GM08714 (cell line): ENCODE data around the gene DPYSL3.

Source experiments
- H3K4me3 ChIP-seq: fragments of 200-500 bp; sonication (Bioruptor generic); 2 replicates; pipeline ENCODE4 v1.5.1; 2014; ENCODE audit warnings: mild to moderate bottlenecking, low read length, inconsistent platforms
- ZNF274 ChIP-seq: IDR thresholded peaks from 2 replicates; pipeline ENCODE4 v1.6.1; 2012; ENCODE audit warnings: mild to moderate bottlenecking, low read depth, low read length

The DPYSL3 gene

DNA sequence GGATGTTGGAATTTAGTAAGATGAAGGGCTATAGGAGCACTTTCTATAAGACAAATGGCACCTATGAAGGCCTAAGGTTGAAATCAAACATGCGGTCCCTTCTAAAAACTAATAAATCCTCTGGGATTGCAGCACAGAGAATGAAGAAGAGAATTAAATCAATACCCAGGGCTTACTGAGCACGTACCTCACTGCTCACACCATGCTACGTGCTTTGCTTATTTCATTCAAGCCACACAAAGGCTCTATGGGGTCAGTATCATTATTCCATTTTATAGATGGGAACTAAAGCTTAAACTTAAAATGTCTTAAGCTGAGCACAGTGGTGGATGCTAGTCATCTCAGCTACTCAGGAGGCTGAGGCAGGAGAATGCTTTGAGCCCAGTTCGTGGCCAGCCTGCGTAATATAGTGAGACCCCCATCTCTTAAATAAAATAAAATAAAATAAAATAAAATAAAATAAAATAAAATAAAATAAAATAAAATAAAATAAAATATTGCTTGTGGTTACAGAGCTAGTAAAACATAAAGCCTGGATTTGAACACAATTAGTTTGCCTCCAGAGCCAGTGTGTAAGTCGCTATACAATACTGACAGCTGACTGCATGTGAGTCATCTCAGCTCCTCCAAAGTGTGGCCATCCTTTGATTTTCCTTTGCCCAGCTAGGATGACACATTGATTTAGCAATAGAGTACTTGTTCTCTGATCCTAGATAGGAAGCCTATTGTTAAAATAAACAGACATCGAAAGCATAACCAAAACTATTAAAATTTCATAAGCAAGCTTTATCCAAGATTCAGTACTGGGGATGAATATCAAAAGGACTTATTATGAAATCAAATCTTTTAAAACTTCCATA lies 20.9 kb upstream of the DPYSL3 start:
- no peak overlapping the region for H3K4me3 ChIP-seq

DNA sequence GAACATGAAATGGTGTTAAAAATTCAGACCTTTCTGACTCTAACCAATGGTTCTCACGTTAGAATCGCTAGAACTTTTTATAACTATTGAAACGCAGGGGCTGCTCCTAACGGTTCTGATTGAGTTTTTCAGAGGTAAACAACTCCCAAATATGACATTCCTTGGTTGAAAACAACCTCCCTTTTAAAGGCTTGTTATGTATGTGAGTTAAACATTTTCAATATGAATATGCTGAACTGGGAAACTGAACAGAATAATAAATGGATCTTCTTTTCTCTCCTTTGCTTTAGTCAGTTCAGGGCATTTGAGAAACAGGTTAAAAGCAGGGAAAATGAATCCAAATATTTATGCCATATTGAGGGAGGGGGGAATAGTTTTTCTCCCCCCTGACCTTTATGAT lies 13.2 kb upstream of the DPYSL3 start:
- TF ChIP-seq ZNF274: no peak
- H3K4me3 ChIP-seq: no peak overlapping the region

More for the DNA sequence above, 20.9 kb upstream of the DPYSL3 start:
- no peak for TF ChIP-seq ZNF274

DNA sequence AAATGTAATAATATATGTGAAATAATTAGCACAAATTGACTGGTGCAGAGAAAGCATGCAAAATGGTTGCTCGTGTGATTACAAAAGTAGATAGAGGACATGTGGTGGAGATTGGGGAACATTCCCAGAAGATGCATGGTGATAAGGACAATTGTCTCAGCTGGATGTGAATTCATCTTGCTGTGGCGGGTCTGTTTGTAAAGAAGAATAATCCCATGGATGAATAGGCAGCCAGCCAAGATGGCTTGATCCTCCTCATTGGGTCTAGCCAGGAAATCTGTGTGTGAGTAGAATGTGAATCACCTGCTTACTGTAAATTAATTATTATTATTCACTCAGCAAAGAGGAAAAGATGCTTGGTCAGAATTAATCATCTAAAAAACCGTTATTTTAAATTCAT lies 12.6 kb upstream of the DPYSL3 start:
- no peak for TF ChIP-seq ZNF274
- no peak overlapping the region for H3K4me3 ChIP-seq

DNA sequence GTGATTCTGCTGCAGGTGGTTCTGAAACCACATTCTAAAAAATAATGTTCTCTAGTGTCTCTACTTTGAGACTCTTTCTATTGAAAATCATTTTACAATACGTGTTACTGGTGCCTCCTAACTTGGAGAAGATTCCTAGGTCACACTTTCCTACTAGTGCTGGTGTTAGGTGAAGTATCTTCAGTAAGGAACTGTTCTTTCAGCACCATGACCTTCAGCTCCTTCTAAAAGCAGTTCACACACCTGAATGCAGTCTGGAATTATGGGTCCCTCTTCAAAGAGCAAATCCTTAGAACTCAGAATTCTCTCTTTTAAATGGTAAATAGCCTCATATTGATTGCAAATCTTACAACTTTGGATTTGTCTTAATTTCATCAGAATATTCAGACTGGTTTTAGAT lies 10.6 kb upstream of the DPYSL3 start:
- no peak for TF ChIP-seq ZNF274
- no peak overlapping the region for H3K4me3 ChIP-seq

DNA sequence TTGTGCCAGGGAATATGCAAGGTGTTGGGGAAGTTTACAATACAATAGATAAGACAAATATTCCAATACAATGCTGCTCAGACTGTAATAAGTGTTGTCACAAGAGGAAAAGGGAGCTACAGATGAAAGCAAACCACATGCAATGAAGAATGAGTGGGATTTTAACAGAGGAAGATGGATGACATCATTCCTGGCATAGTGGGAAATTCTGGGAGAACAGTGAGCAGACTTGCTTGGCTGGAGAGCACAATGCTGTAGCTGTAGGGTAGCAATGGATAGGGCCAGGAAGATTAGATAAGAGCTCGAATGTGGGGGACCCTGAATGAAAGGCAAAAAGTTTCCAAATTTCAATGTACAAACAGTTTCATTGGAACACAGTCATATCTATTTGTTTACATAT lies 9.5 kb upstream of the DPYSL3 start:
- no peak for TF ChIP-seq ZNF274
- no peak overlapping the region for H3K4me3 ChIP-seq

DNA sequence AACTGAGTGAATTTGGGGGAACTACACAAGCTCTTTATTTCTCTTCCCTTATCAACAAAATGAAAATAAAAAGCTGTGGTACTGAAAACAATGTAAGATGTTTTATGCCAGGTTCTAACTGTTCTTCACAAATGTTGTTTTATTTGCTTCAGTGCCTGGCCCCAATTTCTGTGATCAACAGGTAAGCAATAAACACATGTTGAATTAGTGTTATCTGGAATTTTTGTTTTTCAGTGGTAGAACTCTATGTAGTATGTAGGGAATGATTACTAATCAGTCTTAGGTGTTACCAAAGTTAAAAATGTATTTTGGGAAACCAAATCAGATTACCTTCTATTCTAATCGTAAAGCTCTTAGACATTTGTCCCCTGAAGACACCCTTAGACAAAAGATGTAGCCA lies 7.5 kb upstream of the DPYSL3 start:
- no peak overlapping the region for H3K4me3 ChIP-seq
- TF ChIP-seq ZNF274: no peak

DNA sequence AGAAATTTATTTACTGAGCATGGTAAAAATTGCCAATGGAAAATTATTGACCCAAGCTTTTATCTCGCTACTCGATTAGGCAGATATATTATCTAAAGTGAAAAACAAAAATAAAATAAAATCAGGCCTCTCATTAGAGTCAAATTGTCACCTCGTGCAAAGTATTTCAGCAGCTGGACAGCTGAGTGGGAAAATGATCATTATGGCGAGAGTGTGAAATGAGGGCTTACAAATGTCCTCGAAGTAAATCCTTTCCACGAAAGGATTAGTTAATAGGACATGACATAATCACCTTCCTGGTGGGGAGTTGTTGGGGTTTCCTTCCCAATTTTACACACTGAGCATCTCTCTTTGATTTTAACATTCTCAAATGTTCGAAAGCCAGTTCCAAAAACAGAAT lies 5.4 kb upstream of the DPYSL3 start:
- H3K4me3 ChIP-seq: no peak overlapping the region
- no peak for TF ChIP-seq ZNF274

DNA sequence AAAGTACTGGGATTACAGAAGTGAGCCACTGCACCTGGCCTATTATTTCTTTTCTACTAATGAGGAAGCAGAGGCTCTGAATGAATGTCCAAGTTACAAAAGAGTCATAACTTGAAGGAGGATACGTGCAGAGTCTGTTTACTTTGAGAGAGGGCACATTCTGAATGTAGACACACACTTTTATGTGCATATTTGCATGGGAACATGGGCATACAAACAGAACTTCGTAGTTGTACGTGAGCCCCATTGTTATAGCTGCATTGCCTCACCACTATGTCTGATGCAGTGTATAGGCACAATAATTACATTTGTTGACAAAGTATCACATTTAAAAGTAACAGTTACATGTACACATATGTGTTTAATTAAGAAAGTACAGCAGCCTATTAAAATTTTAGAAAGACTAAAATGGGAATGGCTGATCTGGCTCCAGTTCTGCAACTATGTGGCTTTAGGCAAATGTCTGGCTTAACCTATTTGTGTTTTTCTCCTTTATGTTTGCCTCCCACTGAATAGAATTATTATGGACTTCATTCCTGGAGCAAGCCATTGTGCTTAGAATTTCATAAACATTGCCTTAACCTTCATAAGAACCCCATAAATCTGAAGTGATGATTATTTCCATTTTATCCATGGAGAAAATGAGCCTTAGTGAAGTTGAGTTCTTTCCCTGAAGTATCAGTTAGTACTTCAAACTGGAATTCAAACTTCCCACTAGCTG lies 3.0 kb upstream of the DPYSL3 start:
- H3K4me3 ChIP-seq: no peak overlapping the region
- no peak for TF ChIP-seq ZNF274

DNA sequence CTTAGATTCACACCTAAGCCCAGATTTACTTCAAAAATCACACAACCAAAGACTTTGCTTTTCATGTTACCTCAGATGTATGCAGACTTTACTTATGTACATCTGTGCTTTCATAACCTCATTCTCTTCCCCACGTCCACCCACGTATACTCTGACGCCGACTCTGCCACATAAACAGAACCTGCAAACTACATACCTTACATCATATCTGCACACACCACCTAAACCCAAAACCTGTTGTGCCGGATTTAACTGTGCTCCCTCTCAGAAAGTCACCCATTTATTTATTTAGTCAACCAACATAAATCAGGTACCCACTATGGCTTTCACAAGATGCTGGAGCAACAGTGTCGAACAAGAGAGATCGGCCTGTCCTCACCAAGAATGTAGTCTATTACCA lies 1.0 kb upstream of the DPYSL3 start:
- no peak overlapping the region for H3K4me3 ChIP-seq
- no peak for TF ChIP-seq ZNF274

DNA sequence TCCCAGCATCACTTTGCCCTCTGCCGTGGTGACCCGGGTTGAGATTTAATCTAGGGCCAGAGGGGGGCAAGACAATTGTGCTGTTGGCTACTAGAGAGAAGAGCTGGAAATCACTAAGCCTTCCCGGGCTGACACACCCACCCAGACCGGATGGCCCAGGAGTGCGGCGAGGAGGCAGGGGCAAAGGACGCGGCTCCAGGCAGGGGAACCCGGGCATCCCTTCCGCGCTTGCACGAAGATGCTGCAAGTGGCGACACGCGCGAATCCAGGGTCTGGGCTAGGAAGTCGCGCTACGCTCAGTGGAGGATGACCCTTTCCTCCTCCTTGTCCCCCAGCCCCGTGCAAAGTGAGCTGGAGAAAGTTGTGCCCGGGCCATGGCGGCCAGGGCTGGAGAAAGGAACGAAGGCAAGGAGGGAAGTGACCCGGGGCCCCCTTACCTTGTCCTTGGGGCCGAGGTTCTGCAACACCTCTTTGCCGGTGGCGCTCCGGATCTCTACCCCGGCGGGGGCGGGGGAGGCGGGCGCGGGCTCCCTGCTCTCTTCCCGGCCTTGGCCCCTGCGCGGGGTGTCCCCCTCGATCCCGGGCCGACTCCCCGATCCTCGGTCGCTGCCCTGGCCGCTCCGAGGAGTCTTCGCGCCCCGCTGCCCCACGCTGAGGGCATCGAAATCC lies 693 bp downstream of the DPYSL3 start:
- H3K4me3 ChIP-seq: peak overlapping the region; percentile 35
- no peak for TF ChIP-seq ZNF274

DNA sequence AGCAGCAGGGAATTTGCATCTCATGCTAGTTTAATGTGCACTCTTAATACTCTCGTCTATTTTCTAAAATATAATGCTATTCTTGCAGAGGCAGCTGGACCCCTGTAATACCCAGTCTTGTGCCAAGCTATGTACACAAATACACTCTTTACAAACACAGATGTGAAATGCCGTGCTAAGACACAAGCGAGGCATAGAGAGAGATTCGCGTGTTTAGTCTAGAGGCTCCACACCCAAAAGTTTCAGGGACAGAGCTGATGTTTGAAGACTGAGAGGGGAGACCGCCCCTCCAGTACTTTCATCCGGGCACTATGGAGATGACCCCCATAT lies 1.2 kb downstream of the DPYSL3 start:
- no peak for TF ChIP-seq ZNF274
- H3K4me3 ChIP-seq: no peak overlapping the region; the same call in 1 of the 2 replicates

DNA sequence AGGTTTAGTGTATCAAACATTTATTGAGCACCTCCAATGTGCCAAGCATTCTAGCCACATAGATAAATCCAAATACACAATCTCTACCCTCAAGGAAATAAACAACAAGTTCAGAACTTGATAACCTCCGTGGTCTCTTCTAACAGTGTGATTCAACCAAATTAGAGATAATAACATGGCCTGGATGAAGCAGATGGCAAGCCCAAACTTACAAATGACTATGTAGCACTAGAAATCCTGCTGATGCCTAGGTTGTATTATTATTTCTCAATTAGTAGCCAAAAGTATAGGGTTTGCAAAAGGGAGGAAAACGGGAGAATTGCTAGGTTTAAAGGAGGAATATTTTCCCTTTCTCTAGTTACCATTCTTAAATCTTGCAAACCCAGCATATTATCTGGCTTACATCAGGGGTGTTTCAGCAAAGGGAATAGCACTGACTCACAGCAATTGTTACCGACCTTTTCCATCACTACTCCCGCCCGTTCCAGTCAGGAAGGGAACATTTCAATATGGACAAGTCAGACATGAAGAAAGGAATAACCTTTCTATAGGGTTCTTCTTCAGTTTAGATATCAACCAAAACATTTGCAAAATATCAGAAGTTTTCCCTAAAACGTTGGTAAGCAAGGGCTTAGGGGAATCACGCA lies 2.3 kb downstream of the DPYSL3 start:
- H3K4me3 ChIP-seq: no peak overlapping the region
- no peak for TF ChIP-seq ZNF274

DNA sequence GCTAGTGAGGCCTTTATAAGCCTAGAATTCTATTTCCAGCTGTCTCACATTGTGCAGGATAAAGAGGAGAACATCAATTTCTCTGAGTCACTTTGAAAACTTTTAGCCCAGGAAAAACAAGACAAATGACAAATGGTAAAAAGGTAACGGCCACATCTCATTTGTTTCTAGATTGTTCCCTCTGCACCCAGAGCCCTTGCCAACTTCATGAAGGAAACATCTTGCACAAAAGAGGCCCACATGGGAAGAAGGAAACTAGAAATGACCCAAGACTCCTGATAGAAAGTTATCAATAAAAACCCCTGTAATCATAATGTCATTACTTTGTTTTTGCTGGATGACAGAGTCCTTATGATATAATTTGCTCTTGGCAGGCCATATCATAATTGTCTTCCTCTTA lies 5.3 kb downstream of the DPYSL3 start:
- no peak overlapping the region for H3K4me3 ChIP-seq
- TF ChIP-seq ZNF274: no peak

DNA sequence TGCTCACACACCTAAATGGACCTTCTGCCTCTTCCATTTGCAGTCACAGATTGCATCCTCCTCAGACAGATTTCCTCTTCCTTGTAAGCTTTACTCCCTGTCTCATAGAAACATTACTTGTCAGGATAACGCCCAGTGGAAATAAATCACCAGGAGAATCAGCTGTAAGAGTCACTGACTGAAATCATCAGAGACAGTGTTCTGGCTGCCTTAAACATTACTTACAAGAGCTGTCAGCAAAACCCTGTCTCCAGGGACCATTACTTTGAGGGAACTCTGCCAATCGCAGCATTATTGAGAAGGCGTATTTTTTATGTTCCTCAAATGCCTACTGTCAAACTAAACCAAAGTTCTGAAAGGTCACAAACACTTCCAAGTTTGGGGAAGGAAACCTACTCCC lies 5.9 kb downstream of the DPYSL3 start:
- TF ChIP-seq ZNF274: no peak
- no peak overlapping the region for H3K4me3 ChIP-seq

DNA sequence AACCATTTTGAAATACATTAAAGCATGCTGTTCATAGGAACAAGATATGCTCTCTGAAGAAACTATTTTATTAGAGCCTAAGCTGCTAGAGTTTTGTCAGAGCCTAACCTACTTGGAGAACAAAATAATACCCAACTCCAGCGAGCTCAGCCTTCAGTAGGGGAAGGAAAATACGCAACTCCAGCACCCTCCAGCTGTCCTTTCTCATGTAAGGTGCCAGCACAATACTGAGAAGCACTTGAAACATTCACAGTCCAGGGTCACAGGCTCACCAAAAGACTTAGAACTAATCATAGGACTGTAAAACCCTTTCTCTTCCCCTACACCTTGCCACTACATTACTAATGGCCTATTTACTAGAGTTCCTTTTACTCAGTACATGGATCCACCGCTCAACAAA lies 18.9 kb downstream of the DPYSL3 start:
- no peak for TF ChIP-seq ZNF274
- no peak overlapping the region for H3K4me3 ChIP-seq
